ENCODE measurements around the gene HOMEZ.
"Not testable (repeated sequence)": the region's sequence is repeated elsewhere in the genome, so short reads cannot be mapped to it uniquely, and the experiment has no call there.

The HOMEZ gene

GRCh38 chr14:23286020-23286901 is at the start of gene HOMEZ:
Gene HOMEZ (minus strand): TSS chr14:23286132. CDS start chr14:23285952, 180 bp downstream.
- Histone ChIP-seq H3K9me3 (ENCODE audit: control insufficient read depth in 2 of 2, low read length in 2 of 2) (no peaks in the 10 kb centered on the region), H3K27me3 (ENCODE audit: control insufficient read depth in 1 of 2, insufficient read depth in 2 of 2, low read length in 2 of 2) (peaks cover 0 to 1% of the 10 kb centered on the region in 2 donors), H3K9ac (ENCODE audit: low read length in 2 of 2) (peak within 1 kb of the TSS; percentile 95 to 97), H3K4me3 (ENCODE audit: low read length in 2 of 2) (peak within 1 kb of the TSS; percentile 90 to 92), H3K4me1 (ENCODE audit: control insufficient read depth, insufficient read depth, low read length) (peaks cover 10% of the 10 kb centered on the region), H3K27ac (ENCODE audit: low read length) (peak within 1 kb of the TSS; percentile 98), H3K36me3 (ENCODE audit: control insufficient read depth in 2 of 2, insufficient read depth in 2 of 2, low read length in 2 of 2) (peaks cover 0 to under 1% of the 10 kb centered on the region in 2 donors)

DNA sequence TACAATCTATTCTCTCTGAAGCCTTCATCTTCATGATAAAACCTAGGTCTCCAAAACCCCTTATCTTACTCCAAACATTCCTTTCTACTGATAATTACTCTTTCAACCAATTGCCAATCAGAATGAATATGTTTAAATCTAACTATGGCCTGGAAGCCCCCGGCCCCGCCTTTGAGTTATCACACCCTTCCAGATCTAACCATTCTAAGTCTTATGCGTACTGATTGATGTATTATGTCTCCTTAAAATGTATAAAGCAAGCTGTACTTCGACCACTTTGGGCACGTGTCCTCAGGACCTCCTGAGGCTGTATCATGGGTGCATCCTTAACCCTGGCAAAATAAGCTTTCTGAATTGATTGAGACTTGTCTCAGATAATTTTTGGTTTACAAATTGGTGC is 49.7 kb upstream of the HOMEZ start:
- Histone ChIP-seq H3K27me3 (ENCODE audit: control insufficient read depth in 1 of 2, insufficient read depth in 2 of 2, low read length in 2 of 2) (no peaks in the 10 kb centered on the region), H3K4me3 (ENCODE audit: low read length in 2 of 2) (no peak overlapping the region), H3K9ac (ENCODE audit: low read length in 2 of 2) (no peak overlapping the region), H3K4me1 (ENCODE audit: control insufficient read depth, insufficient read depth, low read length) (no peaks in the 10 kb centered on the region), H3K9me3 (ENCODE audit: control insufficient read depth in 2 of 2, low read length in 2 of 2) (no peaks in the 10 kb centered on the region), H3K36me3 (ENCODE audit: control insufficient read depth in 2 of 2, insufficient read depth in 2 of 2, low read length in 2 of 2) (no peaks in the 10 kb centered on the region), H3K27ac (ENCODE audit: low read length) (no peak overlapping the region)

GRCh38 chr14:23327947-23328744 is 42.2 kb upstream of the HOMEZ start:
- Histone ChIP-seq H3K9me3 (ENCODE audit: control insufficient read depth in 2 of 2, low read length in 2 of 2) (no peaks in the 10 kb centered on the region), H3K4me3 (ENCODE audit: low read length in 2 of 2) (no peak overlapping the region), H3K27ac (ENCODE audit: low read length) (no peak overlapping the region), H3K27me3 (ENCODE audit: control insufficient read depth in 1 of 2, insufficient read depth in 2 of 2, low read length in 2 of 2) (no peaks in the 10 kb centered on the region), H3K36me3 (ENCODE audit: control insufficient read depth in 2 of 2, insufficient read depth in 2 of 2, low read length in 2 of 2) (peaks cover 14 to 18% of the 10 kb centered on the region in 2 donors), H3K4me1 (ENCODE audit: control insufficient read depth, insufficient read depth, low read length) (peaks cover 1% of the 10 kb centered on the region), H3K9ac (ENCODE audit: low read length in 2 of 2) (no peak overlapping the region)

- Histone ChIP-seq H3K9me3 (ENCODE audit: control insufficient read depth in 2 of 2, low read length in 2 of 2) (no peaks in the 10 kb centered on the region), H3K4me1 (ENCODE audit: control insufficient read depth, insufficient read depth, low read length) (peaks cover 13% of the 10 kb centered on the region), H3K9ac (ENCODE audit: low read length in 2 of 2) (no peak overlapping the region), H3K36me3 (ENCODE audit: control insufficient read depth in 2 of 2, insufficient read depth in 2 of 2, low read length in 2 of 2) (peaks cover 17 to 21% of the 10 kb centered on the region in 2 donors), H3K4me3 (ENCODE audit: low read length in 2 of 2) (no peak overlapping the region), H3K27me3 (ENCODE audit: control insufficient read depth in 1 of 2, insufficient read depth in 2 of 2, low read length in 2 of 2) (no peaks in the 10 kb centered on the region), H3K27ac (ENCODE audit: low read length) (no peak overlapping the region)
These were observed 40.8 kb upstream of the HOMEZ start for GRCh38 chr14:23326491-23327332.

GRCh38 chr14:23325746-23326145 is 39.8 kb upstream of the HOMEZ start:
- not testable (repeated sequence) for H3K27ac ChIP-seq (ENCODE audit: low read length); H3K4me3 ChIP-seq (ENCODE audit: low read length in 2 of 2); H3K9me3 ChIP-seq (ENCODE audit: control insufficient read depth in 2 of 2, low read length in 2 of 2); H3K9ac ChIP-seq (ENCODE audit: low read length in 2 of 2); H3K27me3 ChIP-seq (ENCODE audit: control insufficient read depth in 1 of 2, insufficient read depth in 2 of 2, low read length in 2 of 2)
- peaks cover 17 to 21% of the 10 kb centered on the region in 2 donors for H3K36me3 ChIP-seq (ENCODE audit: control insufficient read depth in 2 of 2, insufficient read depth in 2 of 2, low read length in 2 of 2)
- H3K4me1 ChIP-seq (ENCODE audit: control insufficient read depth, insufficient read depth, low read length) = peaks cover 13% of the 10 kb centered on the region

GRCh38 chr14:23324993-23325392 is 39.1 kb upstream of the HOMEZ start:
- Histone ChIP-seq H3K9ac (ENCODE audit: low read length in 2 of 2) (no peak overlapping the region), H3K27ac (ENCODE audit: low read length) (no peak overlapping the region), H3K4me1 (ENCODE audit: control insufficient read depth, insufficient read depth, low read length) (peaks cover 20% of the 10 kb centered on the region), H3K27me3 (ENCODE audit: control insufficient read depth in 1 of 2, insufficient read depth in 2 of 2, low read length in 2 of 2) (no peaks in the 10 kb centered on the region), H3K4me3 (ENCODE audit: low read length in 2 of 2) (no peak overlapping the region), H3K9me3 (ENCODE audit: control insufficient read depth in 2 of 2, low read length in 2 of 2) (no peaks in the 10 kb centered on the region), H3K36me3 (ENCODE audit: control insufficient read depth in 2 of 2, insufficient read depth in 2 of 2, low read length in 2 of 2) (peaks cover 17 to 21% of the 10 kb centered on the region in 2 donors)

- H3K4me3 ChIP-seq (ENCODE audit: low read length in 2 of 2) = no peak overlapping the region
- peaks cover 22% of the 10 kb centered on the region for H3K4me1 ChIP-seq (ENCODE audit: control insufficient read depth, insufficient read depth, low read length)
- H3K36me3 ChIP-seq (ENCODE audit: control insufficient read depth in 2 of 2, insufficient read depth in 2 of 2, low read length in 2 of 2) = peaks cover 17 to 21% of the 10 kb centered on the region in 2 donors
- no peaks in the 10 kb centered on the region for H3K9me3 ChIP-seq (ENCODE audit: control insufficient read depth in 2 of 2, low read length in 2 of 2)
- H3K27me3 ChIP-seq (ENCODE audit: control insufficient read depth in 1 of 2, insufficient read depth in 2 of 2, low read length in 2 of 2) = no peaks in the 10 kb centered on the region
- no peak overlapping the region for H3K27ac ChIP-seq (ENCODE audit: low read length)
- no peak overlapping the region for H3K9ac ChIP-seq (ENCODE audit: low read length in 2 of 2)
These were observed 38.5 kb upstream of the HOMEZ start for GRCh38 chr14:23324455-23324846.

DNA sequence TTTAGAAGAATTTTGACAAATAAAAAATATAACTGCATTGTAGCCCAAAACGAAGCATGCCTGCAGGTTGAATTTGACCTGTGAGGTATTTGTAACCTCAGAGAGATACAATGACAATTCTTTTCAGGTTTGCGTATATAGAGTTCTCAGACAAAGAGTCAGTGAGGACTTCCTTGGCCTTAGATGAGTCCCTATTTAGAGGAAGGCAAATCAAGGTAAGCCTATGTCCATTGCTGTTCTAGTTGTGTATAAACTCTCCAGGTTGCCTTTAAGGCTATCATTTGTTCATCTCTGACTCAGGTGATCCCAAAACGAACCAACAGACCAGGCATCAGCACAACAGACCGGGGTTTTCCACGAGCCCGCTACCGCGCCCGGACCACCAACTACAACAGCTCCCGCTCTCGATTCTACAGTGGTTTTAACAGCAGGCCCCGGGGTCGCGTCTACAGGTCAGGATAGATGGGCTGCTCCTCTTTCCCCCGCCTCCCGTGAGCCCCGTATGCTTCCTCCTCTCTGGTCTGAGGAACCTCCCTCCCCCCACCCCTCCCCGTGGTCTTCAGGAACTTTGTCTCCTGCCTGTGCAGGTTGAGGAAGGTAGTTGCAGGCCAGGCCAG is 38.0 kb upstream of the HOMEZ start:
- Histone ChIP-seq H3K9ac (ENCODE audit: low read length in 2 of 2) (no peak overlapping the region), H3K27me3 (ENCODE audit: control insufficient read depth in 1 of 2, insufficient read depth in 2 of 2, low read length in 2 of 2) (no peaks in the 10 kb centered on the region), H3K4me1 (ENCODE audit: control insufficient read depth, insufficient read depth, low read length) (peaks cover 22% of the 10 kb centered on the region), H3K4me3 (ENCODE audit: low read length in 2 of 2) (no peak overlapping the region), H3K36me3 (ENCODE audit: control insufficient read depth in 2 of 2, insufficient read depth in 2 of 2, low read length in 2 of 2) (peaks cover 17 to 21% of the 10 kb centered on the region in 2 donors), H3K27ac (ENCODE audit: low read length) (no peak overlapping the region), H3K9me3 (ENCODE audit: control insufficient read depth in 2 of 2, low read length in 2 of 2) (no peaks in the 10 kb centered on the region)

GRCh38 chr14:23322568-23323517 is 36.9 kb upstream of the HOMEZ start:
- Histone ChIP-seq H3K27me3 (ENCODE audit: control insufficient read depth in 1 of 2, insufficient read depth in 2 of 2, low read length in 2 of 2) (no peaks in the 10 kb centered on the region), H3K36me3 (ENCODE audit: control insufficient read depth in 2 of 2, insufficient read depth in 2 of 2, low read length in 2 of 2) (peaks cover 17 to 21% of the 10 kb centered on the region in 2 donors), H3K4me3 (ENCODE audit: low read length in 2 of 2) (peak overlapping the region; percentile 86 to 92), H3K9me3 (ENCODE audit: control insufficient read depth in 2 of 2, low read length in 2 of 2) (no peaks in the 10 kb centered on the region), H3K4me1 (ENCODE audit: control insufficient read depth, insufficient read depth, low read length) (peaks cover 22% of the 10 kb centered on the region), H3K9ac (ENCODE audit: low read length in 2 of 2) (peak overlapping the region; percentile 89 to 93), H3K27ac (ENCODE audit: low read length) (peak overlapping the region; percentile 60)
